ENCODE data around the gene PROS1.

DNA sequence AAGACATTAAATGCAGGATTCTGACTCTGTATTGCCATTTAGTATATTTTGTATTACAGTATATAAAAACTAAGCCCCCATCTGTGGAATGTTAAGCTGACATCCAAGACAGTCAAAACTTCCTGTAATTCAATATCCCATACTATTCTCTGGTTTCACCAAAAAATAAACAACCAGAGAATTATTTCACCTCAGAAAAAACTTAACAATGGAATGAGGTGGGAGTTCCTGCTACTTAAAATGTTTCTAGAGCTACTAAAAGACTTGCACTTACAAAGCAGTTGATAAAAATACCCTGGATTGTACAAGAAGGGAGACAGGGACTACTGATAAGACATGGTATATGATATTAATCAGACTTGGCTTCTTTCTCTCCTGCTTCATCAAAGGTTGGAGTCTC, 14.6 kb upstream of the PROS1 start:
- TF ChIP-seq, protein P1, sequence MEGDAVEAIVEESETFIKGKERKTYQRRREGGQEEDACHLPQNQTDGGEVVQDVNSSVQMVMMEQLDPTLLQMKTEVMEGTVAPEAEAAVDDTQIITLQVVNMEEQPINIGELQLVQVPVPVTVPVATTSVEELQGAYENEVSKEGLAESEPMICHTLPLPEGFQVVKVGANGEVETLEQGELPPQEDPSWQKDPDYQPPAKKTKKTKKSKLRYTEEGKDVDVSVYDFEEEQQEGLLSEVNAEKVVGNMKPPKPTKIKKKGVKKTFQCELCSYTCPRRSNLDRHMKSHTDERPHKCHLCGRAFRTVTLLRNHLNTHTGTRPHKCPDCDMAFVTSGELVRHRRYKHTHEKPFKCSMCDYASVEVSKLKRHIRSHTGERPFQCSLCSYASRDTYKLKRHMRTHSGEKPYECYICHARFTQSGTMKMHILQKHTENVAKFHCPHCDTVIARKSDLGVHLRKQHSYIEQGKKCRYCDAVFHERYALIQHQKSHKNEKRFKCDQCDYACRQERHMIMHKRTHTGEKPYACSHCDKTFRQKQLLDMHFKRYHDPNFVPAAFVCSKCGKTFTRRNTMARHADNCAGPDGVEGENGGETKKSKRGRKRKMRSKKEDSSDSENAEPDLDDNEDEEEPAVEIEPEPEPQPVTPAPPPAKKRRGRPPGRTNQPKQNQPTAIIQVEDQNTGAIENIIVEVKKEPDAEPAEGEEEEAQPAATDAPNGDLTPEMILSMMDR (conservative IDR thresholded peaks at IDR 0.05 in 1 of 2, IDR thresholded peaks at IDR 0.05 in 1 of 2; ENCODE audit: low read depth in 1 of 2, low read length in 2 of 2) = no peak
- no peak for TF ChIP-seq EZH2 (IDR thresholded peaks at IDR 0.05; ENCODE audit: low read length, missing control alignments)

Measured in fibroblast of lung (primary cell).